Stimulated activated CD8-positive, alpha-beta memory T cell treated with anti-CD3 and anti-CD28 coated beads, Interleukin-15, amount 100 ng/mL, for 4 hours (primary cell): ENCODE data around the gene CSRNP2.
"Not testable (repeated sequence)": the region's sequence is repeated elsewhere in the genome, so short reads cannot be mapped to it uniquely, and the experiment has no call there.

Experiments used
- DNase-seq, 2 donors: peaks; one replicate each; pipeline ENCODE4 v3.0.0-alpha.2; 2020; ENCODE audit warnings: low read depth in 2 of 2

Gene CSRNP2

GRCh38 chr12:51027342-51027835, 56.0 kb downstream of the CSRNP2 start:
- no peak for DNase-seq

GRCh38 chr12:51025836-51026638, 57.4 kb downstream of the CSRNP2 start, which contains the start of gene SLC11A2:
SLC11A2 (minus strand) TSS chr12:51026384; CDS start chr12:51010728, 15,656 bp downstream.
- peak; percentile 86 to 87 for DNase-seq

- no peak for DNase-seq
Measured at GRCh38 chr12:51025338-51025835, 58.0 kb downstream of the CSRNP2 start.

- DNase-seq, result no peak
Measured at GRCh38 chr12:51023625-51024382, 59.6 kb downstream of the CSRNP2 start.

GRCh38 chr12:51021694-51022093, 61.7 kb downstream of the CSRNP2 start:
- DNase-seq, result no peak

- DNase-seq, result no peak
Measured at GRCh38 chr12:51020448-51021182, 62.8 kb downstream of the CSRNP2 start.

- DNase-seq, result no peak
Measured at GRCh38 chr12:51019927-51020326, 63.5 kb downstream of the CSRNP2 start.

GRCh38 chr12:51018956-51019355, 64.4 kb downstream of the CSRNP2 start:
- no peak for DNase-seq

GRCh38 chr12:51017452-51017851, 65.9 kb downstream of the CSRNP2 start:
- DNase-seq, result no peak

GRCh38 chr12:51014467-51014866, 68.9 kb downstream of the CSRNP2 start:
- not testable (repeated sequence) for DNase-seq

- no peak for DNase-seq
Measured at GRCh38 chr12:51013441-51013840, 70.0 kb downstream of the CSRNP2 start.

- no peak for DNase-seq
Measured at GRCh38 chr12:51012570-51013236, 70.7 kb downstream of the CSRNP2 start.

GRCh38 chr12:51011955-51012354, 71.4 kb downstream of the CSRNP2 start:
- DNase-seq, result no peak
